ENCODE results near the gene AUTS2. TPM values are rescaled to one million over a fixed set of nuclear protein-coding genes. Genes with fewer than 3 reads are reported as not detected.
"Not testable (repeated sequence)": the region's sequence is repeated elsewhere in the genome, so short reads cannot be mapped to it uniquely, and the experiment has no call there.

The AUTS2 gene
- total RNA-seq, 1 donor from 2014 or later = 5.2 TPM

- ATAC-seq (ENCODE audit: poor library complexity) (no peak), DNase-seq (no peak)
- intact Hi-C loops (cut with DNase I) = no loop called here
Observed at GRCh38 chr7:70354409-70355169, 756.3 kb downstream of the AUTS2 start.

DNA sequence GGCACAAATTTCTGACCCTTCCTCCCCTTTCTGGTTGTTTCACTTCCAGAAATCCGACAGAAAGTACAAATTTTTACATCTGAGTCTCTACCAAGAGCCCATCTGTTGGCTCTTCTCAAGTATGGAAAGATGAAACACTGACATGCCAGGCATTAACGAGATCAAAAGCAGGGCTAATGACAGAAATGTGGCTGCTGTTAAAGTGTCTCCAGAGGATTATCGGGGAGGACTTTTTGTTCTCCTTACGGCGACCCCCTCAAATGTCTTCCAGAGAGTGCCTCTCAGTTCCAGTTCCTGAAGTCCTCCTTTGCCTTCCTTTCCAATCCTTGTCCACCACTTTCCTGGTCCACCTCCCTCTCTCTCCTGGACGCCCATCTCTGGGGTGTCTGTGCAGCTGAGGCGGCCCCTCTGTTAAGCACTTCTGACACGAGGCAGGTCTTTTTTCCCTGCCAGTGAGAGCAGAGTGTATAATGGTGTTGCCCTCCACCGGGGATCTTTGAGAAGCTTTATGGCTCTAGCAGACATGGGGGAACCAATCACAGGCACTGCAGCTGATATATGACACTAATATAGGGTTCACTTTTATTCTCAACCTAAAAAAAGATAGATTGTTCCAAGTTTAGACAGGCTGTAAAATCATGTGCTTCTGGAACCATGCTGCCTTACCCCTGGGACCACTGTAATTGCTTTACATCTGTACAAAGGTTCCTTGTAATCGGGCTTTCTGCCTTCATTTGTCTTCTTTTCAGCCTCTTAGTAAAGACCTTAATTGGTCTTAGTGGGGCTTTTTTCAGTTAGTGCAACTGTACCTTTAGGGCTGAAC lies 757.1 kb downstream of the AUTS2 start:
- no peak for ATAC-seq (ENCODE audit: poor library complexity)
- intact Hi-C loops (cut with DNase I) = no loop called here

DNA sequence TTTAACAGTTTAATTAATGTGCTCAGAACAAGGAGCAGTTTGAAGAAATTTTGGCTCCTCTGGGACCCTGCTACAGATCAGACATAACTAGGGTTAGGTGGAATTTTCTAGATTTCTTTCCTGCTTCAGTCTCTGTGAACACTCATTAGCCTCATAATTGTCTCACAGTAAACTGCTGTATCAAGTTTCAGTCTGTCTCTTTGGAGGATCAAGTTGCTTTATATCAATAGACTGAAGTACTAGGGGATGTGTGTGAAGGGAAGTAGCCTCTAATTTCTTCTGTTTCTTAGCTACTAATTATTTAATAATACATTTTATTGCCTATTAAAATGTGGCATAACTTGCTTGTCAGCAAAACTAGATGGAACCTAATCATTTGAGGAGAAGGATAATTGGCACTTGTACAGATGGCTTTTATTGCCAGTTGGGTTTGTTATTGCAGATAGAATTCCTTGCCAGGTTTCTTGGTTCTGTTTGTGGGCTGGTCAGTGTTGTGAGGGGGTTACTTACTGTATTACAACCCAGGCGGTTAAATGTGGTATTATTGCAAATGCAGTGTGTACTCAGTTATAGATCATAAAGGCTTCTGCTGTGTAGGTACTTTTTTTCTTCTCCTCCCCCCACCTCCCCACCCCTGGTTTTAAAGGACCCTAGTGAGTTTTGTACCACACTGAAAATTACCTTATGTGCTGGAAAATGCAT lies 758.0 kb downstream of the AUTS2 start:
- ATAC-seq (ENCODE audit: poor library complexity) = no peak
- intact Hi-C loops (cut with DNase I) = no loop called here
- no peak for DNase-seq

More for the DNA sequence above, 757.1 kb downstream of the AUTS2 start:
- DNase-seq = no peak

- DNase-seq (no peak), ATAC-seq (ENCODE audit: poor library complexity) (no peak)
- intact Hi-C loops (cut with DNase I) = no loop called here
Observed at GRCh38 chr7:70356787-70357328, 758.6 kb downstream of the AUTS2 start.

DNA sequence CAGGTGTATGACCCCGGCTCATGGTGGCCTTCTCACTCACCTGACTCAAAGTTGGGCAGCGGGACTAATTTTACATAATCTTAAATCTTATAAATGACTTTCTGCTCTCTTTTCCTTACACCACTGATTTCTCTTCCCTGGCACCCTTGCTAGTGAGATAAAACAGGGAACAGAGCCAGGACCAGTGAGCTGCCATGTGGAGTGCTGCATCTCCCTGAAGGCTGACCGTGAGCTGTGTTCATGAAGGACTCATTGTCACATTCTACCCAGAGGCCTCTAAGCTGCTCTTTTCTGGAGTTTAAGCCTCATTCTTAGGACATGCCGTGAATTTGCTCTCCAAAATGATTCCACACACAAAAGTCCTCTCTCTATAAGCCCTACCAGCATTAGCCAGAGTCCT lies 762.3 kb downstream of the AUTS2 start:
- no peak for DNase-seq
- peak; percentile 83 for ATAC-seq (ENCODE audit: poor library complexity)
- intact Hi-C loops (cut with DNase I) = no loop called here

DNA sequence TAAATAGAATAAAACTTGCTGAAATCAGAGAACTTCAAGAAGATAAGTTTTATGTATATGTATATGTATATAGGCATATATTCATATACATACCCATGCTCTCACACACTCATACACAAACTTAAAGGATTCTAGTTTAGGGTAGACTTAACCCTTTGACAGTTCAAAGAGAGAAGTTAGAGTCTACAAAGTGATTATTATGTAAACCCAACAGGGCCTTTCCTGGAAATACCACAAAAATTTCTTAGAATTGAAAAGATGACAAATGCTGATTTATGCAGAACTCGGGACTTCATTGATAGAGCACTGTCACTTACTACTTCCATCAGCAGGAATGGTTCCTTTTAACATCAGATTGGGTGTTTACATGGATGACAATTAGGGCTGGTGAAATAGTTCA lies 763.5 kb downstream of the AUTS2 start:
- DNase-seq (no peak), ATAC-seq (ENCODE audit: poor library complexity) (no peak)
- intact Hi-C loops (cut with DNase I) = no loop called here

GRCh38 chr7:70364393-70364792 lies 766.1 kb downstream of the AUTS2 start:
- intact Hi-C loops (cut with DNase I); ATAC-seq (ENCODE audit: poor library complexity); DNase-seq: not testable (repeated sequence)

DNA sequence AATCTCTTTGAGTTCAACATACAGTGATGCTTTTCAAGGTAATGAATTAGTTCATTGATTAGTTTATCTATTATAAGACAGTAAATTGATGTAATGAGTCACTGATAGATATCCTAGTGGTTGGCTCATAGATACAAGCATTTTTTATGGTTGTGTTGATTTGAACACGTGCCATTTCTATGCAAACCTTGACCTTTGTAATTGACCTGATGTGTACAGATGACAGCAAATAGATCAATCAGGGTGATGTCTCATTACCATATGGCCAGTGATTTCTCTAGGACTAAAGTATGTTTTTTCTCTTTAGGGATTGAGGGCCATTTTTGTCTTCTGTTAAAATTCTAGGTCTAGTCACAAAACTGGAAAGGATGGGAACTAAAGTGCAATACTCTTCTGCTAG lies 773.4 kb downstream of the AUTS2 start:
- no peak for DNase-seq
- intact Hi-C loops (cut with DNase I) = no loop called here
- ATAC-seq (ENCODE audit: poor library complexity) = no peak

GRCh38 chr7:70372768-70373515 lies 774.7 kb downstream of the AUTS2 start:
- no peak for ATAC-seq (ENCODE audit: poor library complexity)
- intact Hi-C loops (cut with DNase I) = no loop called here
- no peak for DNase-seq

DNA sequence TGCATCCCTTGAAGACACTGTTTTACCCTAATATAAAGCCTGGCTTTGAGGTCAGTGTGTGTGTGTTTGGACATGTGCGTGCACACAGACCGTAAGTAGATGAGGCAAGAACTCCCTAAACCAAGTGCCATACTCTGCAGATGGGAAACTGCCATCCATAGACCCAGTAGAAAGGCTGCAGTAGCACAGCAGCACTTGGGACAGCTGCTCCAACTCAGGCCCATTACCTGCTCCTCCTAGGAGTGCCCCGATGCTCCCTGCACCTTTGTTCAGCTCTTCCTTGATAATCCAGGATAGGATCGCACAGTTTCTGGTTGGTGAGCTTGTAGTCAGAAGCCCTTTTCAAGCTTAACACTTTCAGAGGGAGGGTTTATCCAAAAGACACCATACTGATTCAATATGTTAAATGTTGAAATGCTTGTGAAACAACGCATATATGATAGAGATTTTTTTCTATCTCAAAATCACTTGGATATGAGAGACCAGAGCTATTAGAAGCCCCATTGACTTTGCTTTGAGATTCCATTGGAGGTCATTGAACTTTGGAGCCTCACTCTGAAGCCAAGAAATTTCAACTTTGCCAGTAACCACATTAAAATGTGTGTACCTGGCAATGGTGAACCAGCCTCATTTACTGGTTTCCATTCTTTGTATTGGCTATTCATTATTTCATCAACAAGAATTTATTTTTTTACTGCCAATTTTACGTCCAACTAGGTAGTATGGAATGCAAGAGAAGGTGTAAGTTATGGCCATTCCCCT lies 776.7 kb downstream of the AUTS2 start:
- intact Hi-C loops (cut with DNase I) = no loop called here
- no peak for ATAC-seq (ENCODE audit: poor library complexity)
- DNase-seq = no peak

DNA sequence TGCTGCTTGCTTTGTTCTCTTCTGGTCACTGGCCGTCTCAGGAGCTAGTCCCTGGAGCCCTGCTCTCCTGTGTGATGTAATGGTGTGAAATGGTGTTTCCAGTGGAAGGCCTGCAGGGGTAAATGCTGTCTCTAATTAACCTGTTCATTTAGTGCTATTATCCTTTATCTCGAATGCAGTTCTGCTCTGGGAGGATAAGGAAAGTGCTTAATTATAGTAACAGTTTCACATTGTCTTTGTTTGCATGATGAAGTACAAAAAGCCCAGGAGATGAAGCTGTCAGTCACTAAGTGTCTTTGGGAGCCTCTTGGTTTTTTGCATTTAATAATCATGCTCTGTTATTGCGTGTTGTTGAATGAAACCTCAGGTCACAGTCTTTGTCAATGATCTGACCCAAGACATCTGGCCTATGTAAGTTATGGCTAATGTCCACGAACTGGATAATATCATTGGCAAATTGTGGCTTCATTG lies 778.3 kb downstream of the AUTS2 start:
- no peak for ATAC-seq (ENCODE audit: poor library complexity)
- intact Hi-C loops (cut with DNase I) = no loop called here
- no peak for DNase-seq

GRCh38 chr7:70377957-70378356 lies 779.7 kb downstream of the AUTS2 start:
- ATAC-seq (ENCODE audit: poor library complexity) (no peak), DNase-seq (no peak)
- intact Hi-C loops (cut with DNase I) = no loop called here

- ATAC-seq (ENCODE audit: poor library complexity) = no peak
Observed at GRCh38 chr7:70379210-70379609, 780.9 kb downstream of the AUTS2 start.

GRCh38 chr7:70380421-70381015 lies 782.2 kb downstream of the AUTS2 start:
- intact Hi-C loops (cut with DNase I) = no loop called here
- DNase-seq (peak; percentile 55), ATAC-seq (ENCODE audit: poor library complexity) (peak; percentile 61)

More at GRCh38 chr7:70379210-70379609, 780.9 kb downstream of the AUTS2 start:
- intact Hi-C loops (cut with DNase I) = no loop called here
- no peak for DNase-seq

- intact Hi-C loops (cut with DNase I) = no loop called here
- DNase-seq (no peak), ATAC-seq (ENCODE audit: poor library complexity) (no peak)
Observed at GRCh38 chr7:70383066-70383782, 784.9 kb downstream of the AUTS2 start.

DNA sequence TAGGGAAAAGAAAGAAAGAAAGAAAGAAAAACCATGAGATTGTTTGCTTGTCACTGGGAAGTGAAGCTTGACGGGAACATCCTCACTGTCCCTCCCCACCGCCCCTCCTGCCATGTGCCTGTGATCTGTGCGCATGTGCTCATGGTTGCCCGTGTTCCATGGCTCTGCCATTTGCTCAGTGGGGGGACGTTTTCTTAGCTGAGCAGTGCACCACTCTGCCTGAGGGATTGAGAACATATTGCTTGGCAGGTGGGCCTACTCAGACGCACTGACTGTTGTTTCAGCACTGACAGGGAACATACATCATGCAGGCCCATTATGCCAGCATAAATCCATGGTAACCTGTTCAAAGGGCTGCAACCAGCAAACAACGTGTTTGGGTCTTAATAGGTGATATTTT lies 785.7 kb downstream of the AUTS2 start:
- intact Hi-C loops (cut with DNase I) = no loop called here
- ATAC-seq (ENCODE audit: poor library complexity) (no peak), DNase-seq (no peak)

DNA sequence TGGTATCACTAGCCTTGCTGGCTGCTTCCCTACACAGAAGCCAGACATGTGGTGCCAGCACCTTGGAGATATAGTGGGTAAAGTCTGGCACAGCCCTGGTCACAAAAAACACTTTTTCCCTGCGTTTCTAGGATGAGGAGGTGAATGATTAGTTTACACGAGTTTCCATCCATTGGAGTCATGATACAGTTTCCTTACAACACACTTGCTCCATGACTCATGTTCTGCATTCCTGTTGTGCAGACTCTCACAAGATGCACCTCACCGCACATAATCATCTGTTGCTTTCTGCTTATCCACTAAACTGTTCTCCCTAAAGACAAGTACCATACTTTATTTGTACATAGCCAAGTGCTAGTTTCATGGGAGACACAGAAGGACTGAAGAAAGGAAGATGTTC lies 786.6 kb downstream of the AUTS2 start:
- intact Hi-C loops (cut with DNase I) = no loop called here
- DNase-seq (no peak), ATAC-seq (ENCODE audit: poor library complexity) (no peak)
